DMS53 treated with DMSO at 0.1 percent for 48 hours (cell line): Measurements from ENCODE around the gene SOD3.

Experiments
- DNase-seq: peaks from one replicate; lab custom pipeline; 2025; ENCODE audit not compliant: unreplicated experiment; lab: John Stamatoyannopoulos, UW

The SOD3 gene, protein sequence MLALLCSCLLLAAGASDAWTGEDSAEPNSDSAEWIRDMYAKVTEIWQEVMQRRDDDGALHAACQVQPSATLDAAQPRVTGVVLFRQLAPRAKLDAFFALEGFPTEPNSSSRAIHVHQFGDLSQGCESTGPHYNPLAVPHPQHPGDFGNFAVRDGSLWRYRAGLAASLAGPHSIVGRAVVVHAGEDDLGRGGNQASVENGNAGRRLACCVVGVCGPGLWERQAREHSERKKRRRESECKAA

DNA sequence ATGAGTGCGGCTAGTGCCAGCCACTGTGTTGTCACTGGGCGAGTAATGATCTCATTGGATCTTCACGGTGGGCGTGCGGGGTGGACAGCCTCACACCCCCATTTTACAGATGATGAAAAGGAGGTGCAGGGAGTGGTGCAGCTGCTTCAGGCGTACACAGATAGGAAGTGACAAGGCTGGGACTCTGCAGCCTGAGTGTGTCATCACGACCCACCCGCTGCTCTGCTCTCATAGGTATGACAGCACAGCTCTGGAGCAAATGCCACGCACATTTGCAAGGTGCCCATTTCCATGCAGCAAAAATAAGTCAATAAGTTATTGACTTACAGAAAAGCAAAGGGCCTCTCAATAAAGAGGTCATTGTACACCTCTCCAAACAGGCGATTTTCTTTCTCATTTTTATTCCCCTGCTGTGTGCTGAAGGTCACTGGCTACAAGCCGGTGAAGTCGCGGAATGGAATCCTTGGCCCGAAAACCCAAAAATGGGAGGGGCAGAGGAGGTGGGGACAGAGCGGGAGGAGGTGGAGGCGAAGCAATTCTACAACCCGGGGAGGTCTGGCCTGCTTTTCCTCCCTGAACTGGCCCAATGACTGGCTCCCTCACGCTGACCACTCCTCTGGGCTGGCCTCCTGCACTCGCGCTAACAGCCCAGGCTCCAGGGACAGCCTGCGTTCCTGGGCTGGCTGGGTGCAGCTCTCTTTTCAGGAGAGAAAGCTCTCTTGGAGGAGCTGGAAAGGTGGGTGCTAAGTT is at the start of gene SOD3:
Gene SOD3, plus strand, starts transcription at position 658 of the 750 bp plus-strand sequence. CDS start 3,949 bp downstream, outside the sequence.
- peak; percentile 24 for DNase-seq

DNA sequence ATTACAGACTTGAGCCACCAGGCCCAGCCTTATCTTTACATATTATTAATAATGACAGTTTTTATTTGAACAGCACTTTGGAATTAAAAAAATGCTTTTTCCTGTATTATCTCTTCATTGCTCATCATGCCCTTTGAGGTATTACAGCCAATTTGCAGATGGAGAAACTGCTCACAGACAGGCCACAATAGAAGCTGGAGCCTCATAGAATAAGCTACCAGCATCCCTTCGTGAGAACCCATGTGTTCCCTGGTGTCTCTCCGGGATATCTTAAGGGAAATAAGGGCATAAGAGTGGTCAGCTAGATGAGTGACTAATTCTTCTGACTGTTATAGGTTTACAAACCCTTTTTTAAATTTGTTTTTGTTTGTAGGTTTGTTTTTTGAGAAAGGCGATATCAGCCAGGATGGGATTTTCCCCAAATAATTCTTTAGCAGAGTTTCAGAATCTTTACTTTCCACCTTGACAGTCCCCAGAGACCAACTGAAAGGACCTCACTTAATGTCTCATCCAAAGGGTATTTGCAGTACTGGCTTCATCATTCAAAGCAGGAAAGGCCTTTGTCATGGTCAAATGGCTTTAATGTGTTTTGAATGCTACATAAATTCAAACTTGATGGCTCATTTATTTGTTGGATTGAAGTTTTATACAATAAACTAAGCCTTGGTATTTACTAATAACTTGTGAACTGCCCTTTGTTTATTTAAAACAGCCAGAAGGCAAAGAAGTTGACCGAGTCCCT is 48.0 kb upstream of the SOD3 start:
- no peak for DNase-seq

DNA sequence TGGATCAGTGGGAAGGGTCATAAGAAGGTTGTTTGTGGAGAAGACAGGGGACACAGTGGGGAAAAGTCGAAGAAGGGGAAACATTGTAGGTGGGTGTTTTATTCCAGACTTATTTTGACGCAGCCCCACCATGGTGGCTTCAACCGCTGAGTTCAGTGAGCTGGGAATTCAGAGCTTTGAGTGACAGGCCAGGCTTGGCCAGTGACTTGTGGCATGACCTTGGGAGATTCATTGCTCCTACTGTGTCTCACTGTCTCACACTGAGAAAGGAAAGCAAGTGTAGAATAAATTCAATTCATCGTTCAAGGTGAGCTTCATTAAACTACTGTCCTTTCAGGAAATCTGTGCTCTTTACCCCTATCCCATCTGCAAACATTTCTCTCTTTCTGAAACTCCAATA is 47.4 kb upstream of the SOD3 start:
- no peak for DNase-seq

DNA sequence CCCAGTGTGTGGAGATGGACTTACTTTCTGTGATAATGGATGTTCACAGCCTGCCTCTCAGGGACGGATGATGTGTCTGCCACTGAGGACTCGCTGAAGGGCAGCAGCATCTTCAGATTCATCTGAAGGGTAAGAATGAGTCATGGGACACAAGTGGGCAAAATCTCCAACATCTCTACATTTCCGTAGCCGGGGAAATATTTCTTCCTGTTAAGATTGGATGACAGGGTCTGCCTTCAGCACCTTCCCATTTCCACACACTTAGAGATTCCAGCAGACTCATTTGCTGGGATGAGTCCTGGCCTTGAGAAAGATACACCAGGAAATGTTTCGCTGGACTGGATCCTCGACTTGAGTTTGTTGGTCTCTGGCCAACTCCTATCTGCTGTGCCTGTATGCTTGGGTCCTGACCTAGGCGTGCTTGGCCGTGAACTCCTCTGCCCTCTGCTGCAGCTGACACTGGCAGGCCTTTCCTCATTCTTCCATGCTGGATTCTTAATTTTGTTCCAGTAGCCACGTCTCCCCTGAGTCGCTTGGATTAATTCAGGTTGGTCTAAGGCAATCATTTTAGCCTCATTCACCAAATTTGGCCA is 46.5 kb upstream of the SOD3 start:
- DNase-seq: no peak

DNA sequence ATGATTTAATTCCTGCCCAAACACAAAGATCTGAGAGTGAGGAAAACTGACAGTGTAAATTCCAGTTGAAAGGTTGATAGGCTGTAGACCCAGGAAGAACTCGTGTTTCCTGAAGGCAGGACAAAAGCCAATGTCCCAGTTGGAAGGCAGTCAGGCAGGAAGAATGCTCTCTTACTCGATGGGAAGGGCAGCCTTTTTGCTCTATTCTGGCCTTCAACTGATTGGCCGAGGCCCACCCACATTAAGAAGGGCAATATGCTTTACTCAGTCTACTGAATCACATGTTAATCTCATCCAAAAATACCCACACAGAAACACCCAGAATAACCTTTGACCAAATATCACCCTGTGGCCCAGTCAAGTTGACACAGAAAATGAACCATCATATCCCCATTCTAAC is 45.3 kb upstream of the SOD3 start:
- DNase-seq: no peak

DNA sequence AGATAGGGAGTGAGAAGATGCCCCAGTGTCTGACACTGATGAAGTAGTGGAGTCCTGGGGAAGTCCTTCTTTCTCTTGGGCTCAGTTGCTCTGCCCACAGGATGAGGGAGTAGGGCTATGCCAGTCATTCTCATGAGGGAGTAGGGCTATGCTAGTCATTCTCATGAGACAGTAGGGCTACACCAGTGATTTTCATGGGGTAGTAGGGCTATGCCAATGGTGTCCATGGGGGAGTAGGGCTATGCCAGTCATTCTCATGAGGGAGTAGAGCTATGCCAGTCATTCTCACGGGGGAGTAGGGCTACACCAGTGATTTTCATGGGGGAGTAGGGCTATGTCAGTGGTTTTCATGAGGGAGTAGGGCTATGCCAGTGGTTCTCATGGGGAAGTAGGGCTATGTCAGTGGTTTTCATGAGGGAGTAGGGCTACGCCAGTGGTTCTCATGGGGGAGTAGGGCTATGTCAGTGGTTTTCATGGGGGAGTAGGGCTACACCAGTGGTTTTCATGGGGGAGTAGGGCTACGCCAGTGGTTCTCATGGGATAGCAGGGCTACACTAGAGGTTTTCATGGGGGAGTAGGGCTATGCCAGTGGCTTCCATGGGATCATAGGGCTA is 43.3 kb upstream of the SOD3 start:
- no peak for DNase-seq

DNA sequence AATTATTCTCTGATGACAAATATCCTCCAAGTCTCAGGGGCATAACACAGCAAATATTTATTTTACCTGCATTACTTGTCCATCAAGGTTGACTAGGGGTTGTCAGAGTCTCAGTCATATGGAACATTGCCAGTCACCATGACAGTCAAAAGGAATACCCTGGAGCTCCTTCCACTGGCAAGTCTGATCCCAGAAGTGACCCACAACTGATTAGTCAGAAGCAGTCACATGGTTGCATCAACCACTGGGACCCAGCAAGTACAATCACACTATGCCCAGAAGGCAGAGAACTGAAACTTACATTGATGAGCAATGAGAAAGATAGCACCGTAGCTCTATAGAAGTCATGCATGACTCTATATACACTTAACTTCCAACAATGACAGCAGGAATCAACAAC is 41.9 kb upstream of the SOD3 start:
- peak; percentile 99 for DNase-seq

DNA sequence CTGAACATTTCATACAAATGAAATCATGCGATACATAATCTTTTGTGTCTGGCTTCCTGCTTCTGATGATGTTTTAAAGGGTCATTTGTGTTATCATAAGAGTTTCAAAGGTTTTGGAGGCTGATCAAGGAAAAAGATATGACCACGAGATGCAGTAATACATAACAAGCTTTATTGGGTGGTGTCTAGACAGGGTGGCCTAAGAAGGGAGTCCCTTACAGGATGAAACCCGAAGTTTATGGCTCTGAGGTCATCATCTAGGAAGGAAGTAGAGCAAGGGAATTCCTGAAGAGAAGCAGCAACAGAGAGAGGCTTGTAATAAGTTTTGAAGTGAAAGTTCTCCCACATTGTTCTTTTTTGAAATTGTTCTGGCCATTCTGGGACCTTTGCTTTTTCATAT is 40.8 kb upstream of the SOD3 start:
- peak; percentile 28 for DNase-seq

DNA sequence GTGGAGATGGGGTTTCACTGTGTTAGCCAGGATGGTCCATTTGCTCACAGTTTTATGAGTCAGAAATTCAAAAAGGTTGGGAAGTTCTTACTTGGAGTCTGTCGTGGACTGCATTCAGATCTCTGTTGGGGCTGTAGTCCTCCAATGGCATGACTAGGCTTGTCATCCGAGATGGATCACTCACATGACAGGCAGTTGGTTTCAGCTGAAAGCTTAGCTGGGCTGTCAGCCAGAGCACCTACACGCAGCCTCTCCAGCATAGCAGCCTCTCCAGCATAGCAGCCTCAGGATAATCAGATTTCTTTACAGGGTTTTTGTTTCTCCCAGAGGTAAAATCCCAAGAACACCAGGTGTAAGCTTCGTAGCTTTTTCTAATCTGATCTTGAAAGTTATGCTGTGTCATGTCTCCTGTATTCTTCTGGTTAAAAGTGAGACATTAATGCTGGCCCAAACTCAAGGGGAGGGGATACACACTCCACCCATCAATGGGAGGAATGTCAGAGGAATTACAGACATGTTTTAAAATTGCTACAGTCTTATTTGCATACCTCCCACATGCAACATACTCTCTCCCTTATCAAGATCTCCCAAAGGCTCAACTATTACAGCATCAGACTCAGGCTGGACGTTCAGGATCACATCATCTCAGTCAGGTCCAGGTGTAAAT is 31.6 kb upstream of the SOD3 start:
- no peak for DNase-seq

DNA sequence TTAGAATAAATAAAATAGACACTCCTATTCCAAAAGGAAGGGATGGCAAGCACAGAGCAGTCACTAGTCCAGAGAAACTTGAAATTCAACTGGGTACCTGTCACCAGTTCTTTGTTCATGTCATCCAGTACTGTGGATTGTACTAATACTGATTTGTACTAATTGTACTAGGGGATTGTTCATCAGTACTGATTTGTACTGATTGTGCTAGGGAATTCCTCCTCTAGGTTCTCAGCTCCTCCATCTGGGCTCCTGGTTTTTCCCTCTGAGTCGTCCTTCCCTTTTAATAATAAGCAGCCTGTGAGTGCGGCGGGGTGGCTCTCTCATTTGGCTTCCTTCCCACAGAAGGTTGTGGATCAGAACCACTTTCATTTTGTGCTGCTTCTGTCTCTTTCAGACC is 31.0 kb upstream of the SOD3 start:
- DNase-seq: no peak

DNA sequence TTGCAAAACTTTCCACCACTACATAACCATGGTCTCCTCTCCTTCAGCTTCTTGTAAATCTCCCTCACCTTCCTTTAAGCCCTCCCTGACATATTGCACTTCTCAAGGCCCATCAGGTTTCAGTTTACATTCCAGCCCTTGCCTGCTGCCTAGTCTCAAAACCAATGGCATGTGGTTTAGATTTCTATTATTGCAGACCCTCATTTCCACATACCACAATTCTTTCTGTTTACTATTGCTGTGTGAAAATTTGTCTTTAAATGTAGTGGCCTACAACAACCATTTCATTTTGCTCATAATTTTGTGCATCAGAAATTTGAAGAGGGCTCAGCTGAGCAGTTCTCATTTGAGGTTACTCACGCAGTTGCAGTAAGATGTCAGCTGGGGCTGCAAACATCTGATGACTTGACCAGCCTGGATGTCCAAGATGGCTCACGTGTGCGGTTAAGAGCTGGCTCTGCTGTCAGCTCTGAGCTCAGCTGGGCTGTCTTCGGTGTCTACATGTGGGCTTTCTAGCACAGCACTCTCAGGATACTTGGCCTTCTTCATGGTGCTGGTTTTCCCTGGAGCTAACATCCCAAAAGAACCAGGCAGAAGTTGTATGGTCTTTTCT is 29.9 kb upstream of the SOD3 start:
- no peak for DNase-seq

DNA sequence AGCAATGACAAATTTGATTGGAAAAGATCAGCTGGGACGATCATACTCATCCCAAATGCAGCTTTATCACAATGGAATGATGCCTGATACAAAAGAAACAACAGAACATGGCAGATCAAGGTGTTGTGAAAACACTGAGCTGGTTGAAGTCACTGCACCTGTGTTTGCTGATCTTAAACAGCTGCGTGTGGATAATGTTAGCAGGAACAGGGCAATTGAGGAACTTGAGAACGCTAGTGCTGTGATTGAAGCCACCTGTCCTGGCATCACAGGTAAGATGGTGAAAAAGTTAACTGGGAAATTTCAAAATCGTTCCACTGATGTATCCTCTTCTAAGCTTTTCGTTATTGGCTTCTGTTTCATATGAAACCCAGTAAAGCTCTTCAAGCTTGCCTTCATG is 27.4 kb upstream of the SOD3 start:
- DNase-seq: peak; percentile 56

DNA sequence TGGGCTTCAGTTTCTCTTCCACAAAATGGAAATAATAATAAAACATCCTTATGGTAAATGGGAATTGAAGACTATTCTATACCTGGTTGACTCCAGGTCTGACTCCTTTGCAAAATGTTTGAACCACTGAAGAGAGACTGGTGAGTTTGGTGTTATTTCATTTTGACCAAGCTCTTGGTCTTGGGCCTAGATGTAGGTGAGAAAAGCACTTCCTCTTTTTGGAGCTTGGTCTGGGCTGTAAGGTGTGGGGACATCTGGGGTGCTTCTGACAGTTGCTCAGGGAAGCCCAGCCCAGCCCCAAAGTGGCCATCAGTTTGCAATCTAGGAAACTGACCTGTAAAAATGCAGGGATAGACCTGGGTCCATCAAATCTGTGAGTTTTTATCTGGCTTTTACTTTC is 26.8 kb upstream of the SOD3 start:
- no peak for DNase-seq

DNA sequence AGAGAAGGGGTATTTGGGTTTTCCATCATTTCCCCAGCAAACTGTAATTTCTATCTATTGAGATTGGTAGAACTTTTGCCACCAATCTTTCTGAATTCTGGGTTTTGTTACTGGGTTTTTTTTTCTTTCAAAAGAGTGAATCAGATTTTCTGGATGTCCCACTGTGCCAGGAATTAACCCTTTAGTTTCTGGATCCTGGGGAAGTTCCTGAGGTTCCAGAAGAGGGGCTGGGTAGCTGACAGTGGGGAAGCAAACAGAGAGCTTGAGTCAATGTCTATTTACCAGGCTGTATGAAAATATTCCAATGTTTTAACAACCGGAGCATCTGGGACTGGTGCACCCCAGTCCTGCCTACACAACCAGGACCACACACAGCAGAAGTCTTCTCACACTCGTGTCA is 25.8 kb upstream of the SOD3 start:
- DNase-seq: no peak

DNA sequence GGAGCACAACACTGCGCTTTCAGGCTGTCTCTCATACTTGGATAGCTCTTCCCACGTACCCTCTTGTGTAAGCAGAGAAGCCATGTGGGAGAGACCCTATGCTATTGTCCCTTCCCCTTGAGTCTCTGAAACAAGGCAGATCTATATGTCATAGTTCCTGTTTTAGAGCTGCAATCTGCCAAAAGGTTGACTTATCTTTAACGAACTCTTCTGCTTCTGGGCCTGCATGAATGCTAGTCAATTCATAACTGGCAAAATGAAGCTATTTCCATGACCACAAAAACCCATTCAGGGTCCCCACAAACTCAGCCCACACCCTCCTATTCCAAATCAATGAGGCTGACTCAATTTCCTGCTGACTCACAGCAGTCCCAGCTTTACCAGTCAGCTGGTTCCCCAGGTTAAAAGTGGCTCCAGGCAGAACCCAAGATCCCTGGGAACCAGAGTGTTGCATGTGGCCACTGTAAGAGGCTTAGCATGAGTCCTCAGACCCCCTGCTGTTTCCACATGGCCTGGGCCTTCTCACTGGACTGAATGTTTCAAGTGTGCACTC is 25.3 kb upstream of the SOD3 start:
- no peak for DNase-seq

DNA sequence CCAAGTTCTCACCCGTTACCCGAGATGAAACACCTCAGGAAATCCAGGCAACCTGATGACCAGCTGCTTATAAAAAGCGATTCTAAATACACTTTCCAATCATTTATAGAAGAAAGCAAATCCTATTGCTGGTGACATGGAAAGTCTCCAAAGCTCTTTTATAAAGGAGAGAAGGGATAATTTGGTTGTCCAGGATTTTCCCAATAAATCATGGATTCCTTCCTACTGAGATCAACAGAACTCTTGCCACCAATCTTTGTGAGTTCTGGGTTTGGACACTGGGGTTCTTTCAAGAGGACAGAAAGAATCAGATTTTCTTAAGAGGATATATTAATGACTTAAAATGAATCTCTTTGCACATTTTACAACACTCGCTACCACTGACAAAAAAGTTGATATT is 24.7 kb upstream of the SOD3 start:
- no peak for DNase-seq

DNA sequence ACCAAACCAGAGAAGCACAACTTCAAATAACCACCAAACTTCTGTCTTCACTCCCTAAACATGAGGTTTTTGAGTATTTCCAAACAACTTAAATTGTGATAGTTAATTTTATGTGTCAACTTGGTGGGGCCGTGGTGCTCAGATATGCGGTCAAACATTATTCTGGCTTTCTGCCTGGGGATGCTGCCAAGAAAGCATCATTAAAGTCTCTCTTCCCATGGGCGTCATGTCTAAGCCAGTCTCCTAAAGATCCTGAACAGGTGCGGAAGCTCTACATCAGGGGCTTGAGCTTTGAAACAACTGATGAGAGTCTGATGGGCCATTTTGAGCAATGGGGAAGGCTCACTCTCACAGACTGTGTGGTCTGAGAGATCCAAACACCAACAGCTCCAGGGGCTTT is 24.1 kb upstream of the SOD3 start:
- no peak for DNase-seq

DNA sequence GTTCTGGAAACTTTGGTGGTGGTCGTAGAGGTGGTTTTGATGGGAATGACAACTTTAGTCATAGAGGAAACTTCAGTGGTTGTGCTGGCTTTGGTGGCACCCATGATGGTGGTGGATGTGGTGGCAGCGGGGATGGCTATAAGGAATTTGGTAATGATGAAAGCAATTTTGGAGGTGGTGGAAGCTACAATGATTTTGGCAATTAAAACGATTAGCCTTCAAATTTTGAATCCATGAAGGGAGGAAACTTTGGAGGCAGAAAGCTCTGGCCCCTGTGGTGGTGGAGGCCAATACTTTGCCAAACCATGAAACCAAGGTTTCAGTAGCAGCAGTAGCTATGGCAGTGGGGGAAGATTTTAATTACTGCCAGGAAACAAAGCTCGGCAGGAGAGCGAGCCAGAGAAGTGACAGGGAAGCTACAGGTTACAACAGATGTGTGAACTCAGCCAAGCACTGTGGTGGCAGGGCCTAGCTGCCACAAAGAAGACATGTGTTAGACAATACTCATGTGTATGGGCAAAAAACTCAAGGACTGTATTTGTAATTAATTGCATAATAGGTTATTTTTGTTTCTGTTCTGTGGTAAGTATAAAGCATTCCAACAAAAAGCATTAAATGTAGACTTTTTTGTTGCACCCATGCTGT is 23.2 kb upstream of the SOD3 start:
- DNase-seq: no peak

DNA sequence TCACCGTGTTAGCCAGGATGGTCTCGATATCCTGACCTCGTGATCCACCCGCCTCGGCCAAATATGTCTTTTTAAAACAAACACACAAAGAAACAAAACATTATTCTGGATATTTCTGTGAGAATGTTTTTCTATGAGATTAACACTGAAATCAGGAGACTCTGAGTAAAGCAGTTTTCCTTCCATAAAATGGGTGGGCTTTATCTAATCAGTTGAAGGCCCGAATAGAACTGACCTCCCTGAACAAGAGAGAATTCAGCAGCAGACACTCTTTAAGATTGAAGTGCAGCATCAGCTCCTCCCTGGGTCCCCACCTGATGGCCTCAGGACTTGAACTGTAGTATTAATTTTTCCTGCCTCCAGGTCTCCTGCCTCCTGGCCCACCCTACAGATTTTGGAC is 22.4 kb upstream of the SOD3 start:
- no peak for DNase-seq

DNA sequence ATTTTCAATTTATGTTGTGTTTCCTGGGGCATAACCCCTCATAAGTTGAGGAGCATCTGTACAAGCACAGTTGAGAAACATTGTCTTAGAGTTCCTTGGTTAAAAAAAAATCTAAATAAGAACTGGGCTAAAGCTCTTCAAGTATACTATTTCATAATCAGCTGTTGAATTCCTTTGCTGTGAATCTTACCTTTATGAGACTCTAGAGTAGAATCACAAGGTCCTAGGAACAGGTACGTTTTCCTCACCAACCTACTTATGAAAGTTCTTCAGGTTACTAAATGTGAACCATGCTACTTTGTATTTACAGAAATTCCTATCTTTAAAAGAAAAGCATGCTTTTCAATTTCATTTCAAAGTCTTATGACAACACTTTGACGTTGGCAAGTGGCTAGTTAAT is 20.9 kb upstream of the SOD3 start:
- DNase-seq: no peak
